ENCODE results near the gene GNG13.

The GNG13 gene

DNA sequence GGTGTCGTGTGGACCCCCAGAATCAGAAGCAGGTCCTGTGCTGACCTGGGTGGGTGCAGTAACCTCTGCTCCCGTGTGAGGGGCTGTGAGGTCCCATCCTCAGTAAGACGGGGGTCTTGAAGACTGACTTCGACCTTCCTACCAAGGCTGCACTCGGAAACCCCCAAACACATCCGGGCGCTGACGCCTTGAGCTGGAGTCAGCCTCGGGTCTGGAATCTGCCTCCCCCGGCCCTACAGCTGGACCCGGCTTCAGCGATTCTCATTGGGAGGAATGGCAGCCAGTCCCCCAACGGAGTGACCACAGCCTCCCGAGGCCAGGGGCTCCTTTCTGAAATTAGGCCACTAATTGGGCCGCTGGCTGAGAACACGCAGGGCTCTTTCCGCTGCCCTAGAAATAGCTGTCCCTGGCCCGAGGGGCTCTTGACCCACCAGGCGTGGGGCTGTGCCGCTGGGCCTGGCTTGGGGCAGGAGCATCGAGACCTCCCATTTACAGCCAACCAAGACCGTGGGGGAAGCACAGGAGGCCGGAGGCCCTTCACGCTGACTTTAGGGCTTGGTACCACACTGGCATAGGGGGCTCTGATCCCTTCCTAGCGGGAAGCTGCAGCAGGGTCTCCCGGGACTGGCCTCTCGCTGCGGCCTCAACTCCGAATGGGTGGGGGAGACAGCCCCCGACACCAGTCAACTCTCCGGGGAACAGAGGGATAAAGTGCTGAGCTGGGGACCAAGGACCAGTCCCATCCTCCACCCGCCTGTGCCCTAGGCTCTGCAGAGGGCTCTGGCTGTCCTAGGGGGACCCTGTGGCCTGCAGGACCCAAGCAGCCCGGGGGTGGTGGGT lies 2.6 kb upstream of the GNG13 start:
- CTCF ChIA-PET = interaction anchor here (0.5 to 1.2 kb wide), 3 partner anchors 18 to 303 kb away, joined by 3 to 4 read pairs (median 3); no protein-coding TSS in a partner anchor
- no peak overlapping the region for H3K4me3 ChIP-seq (ENCODE audit: low read depth, low read length)
- no peak for DNase-seq (ENCODE audit: low read depth, low spot score)
- POLR2A ChIA-PET = no interaction called here
- TF ChIP-seq, protein P1, sequence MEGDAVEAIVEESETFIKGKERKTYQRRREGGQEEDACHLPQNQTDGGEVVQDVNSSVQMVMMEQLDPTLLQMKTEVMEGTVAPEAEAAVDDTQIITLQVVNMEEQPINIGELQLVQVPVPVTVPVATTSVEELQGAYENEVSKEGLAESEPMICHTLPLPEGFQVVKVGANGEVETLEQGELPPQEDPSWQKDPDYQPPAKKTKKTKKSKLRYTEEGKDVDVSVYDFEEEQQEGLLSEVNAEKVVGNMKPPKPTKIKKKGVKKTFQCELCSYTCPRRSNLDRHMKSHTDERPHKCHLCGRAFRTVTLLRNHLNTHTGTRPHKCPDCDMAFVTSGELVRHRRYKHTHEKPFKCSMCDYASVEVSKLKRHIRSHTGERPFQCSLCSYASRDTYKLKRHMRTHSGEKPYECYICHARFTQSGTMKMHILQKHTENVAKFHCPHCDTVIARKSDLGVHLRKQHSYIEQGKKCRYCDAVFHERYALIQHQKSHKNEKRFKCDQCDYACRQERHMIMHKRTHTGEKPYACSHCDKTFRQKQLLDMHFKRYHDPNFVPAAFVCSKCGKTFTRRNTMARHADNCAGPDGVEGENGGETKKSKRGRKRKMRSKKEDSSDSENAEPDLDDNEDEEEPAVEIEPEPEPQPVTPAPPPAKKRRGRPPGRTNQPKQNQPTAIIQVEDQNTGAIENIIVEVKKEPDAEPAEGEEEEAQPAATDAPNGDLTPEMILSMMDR (IDR thresholded peaks at IDR 0.05; ENCODE audit: insufficient read depth, low read length, missing control alignments) = no peak

DNA sequence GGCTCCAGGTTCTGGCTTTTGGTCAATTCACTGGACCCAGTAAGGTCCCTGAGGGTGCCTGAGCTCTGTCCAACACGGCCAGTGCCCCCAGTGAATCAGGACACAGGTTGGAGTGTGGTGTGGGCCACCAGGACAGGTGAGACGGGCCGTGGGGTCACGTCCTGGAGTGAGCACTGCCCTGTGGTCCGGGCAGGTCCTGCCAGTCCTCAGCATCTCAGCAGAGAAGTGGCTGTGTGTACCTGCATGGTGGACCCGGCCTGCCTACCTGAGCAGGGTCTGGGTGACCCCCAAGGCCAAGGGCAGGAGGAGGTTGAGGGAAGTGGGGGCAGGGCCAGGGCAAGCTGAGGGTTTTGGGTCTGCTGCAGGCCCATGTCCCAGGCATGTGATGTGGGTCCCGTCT lies 1.9 kb upstream of the GNG13 start:
- no peak overlapping the region for H3K4me3 ChIP-seq (ENCODE audit: low read depth, low read length)
- POLR2A ChIA-PET = no interaction called here
- CTCF ChIA-PET = interaction anchor here (1.5 kb wide), 1 partner anchor 90 kb away, joined by 4 read pairs; no protein-coding TSS in a partner anchor
- TF ChIP-seq, protein P1 (IDR thresholded peaks at IDR 0.05; ENCODE audit: insufficient read depth, low read length, missing control alignments) = no peak
- no peak for DNase-seq (ENCODE audit: low read depth, low spot score)

DNA sequence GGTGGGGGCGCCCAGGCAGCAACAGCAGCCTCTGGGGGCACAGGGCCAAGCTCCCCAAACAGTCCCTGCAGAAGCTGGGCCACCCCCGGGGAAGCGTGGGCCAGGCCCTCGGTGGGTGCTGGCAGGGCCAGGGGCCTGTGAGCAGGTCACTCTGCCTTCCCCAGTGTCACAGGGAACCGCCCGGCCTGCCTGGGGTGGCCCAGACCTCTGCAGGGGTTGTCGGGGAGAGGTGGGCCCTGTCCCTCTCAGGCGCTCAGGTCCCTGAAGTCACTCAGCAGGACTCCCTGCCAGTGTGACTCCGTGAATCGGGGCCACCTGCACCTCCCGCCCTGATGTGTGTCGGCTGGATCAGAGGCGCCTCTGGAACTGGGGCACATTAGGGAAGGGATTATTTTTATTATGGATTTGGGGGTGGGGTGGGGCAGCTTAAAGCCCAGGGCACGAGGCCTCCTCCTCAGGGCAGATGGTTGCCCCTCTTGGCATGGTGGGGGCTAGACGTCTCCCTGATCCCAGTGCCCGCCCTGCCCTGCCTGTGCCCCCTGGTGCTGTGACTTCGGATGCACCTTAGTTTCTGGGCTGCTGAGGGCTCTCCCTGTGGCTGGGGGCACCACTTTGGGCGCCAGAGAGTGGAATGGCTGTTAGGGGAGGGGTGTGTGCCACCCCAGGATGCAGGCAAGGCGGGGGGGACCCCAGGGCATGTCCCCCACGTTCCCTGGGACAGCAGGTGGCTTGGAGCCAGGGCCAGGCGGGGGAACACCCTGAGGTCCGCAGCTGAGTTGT lies 1.2 kb upstream of the GNG13 start:
- DNase-seq (ENCODE audit: low read depth, low spot score) = no peak
- H3K4me3 ChIP-seq (ENCODE audit: low read depth, low read length) = no peak overlapping the region
- TF ChIP-seq, protein P1 (IDR thresholded peaks at IDR 0.05; ENCODE audit: insufficient read depth, low read length, missing control alignments) = no peak
- ChIA-PET POLR2A (no interaction called here), CTCF (interaction anchor here (1.5 kb wide), 1 partner anchor 90 kb away, joined by 4 read pairs; no protein-coding TSS in a partner anchor)

DNA sequence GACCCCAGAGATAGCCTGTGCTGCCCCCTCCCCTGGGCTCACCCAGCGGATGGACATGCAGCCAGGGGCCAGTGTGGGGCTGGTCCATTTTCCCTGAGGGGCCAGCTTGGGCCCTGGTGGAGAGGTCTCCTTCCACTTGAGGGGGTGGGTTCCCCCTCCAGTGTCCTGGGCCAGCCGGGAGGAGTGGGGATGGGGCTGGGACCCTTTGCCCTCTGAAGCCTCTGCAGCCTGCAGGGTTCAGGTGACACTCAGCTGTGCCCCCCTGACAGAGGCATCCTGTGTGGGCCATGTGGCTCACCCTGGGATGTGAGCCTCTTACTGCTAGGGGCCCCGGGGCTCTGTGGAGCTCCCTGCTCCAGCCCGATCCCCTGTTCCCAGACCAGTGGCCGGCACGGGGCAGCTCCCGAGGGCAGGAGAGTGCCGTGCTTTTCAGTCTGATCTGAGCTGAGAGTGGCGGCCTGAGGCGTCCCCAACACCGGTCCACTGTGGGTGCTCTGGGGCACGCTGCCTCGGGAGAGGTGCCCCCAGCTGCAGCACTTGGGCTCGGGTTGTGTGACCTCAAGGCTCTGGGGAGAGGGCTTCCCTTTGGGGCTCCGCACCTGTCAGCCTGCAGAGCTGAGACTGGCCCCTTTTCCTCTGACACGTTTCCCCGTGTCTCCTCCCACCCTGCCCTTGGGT lies 439 bp upstream of the GNG13 start:
- POLR2A ChIA-PET = no interaction called here
- H3K4me3 ChIP-seq (ENCODE audit: low read depth, low read length) = no peak overlapping the region
- CTCF ChIA-PET = interaction anchor here (1.5 kb wide), 1 partner anchor 89 kb away, joined by 4 read pairs; no protein-coding TSS in a partner anchor
- TF ChIP-seq, protein P1 (IDR thresholded peaks at IDR 0.05; ENCODE audit: insufficient read depth, low read length, missing control alignments) = no peak
- no peak for DNase-seq (ENCODE audit: low read depth, low spot score)

DNA sequence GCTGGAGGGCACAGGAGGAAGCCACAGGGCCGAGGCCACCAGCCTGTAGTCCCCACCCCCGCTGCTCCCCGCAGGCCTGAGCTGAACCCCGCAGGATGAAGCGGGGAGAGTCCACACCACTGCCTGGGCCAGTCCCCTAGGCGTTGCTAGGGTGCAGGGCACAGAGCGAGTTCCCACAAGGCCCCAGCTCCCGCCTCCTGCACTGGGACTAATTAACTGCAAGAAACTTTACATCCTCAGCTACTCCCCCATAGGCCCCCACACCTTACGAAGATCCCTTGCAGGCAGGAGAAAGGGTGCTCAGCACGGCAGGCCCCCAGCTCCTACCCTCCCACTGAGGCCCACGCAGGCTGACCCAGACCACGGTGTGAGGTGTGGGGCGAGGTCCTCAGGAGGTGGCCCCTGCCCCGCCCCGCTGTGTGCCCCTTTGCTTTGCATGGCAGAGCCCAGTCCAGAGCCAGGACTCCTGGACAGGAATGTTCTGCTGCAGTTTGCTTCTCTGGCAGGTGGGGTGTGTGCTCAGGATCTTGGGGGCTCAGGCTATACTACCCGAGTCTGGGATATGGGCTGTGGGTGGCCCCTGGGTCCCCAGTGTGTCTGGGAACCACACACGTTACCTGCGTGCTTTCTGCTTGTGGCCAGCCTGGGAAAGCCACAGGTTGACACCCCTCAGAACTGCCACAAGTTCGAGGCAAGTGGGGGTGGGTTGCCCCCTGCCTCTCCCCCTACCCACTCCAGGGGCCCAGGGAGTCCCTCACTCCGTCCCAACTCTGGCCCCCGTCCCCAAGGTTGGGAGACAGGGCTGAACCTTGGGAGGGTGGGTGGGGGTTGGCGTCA lies 1.2 kb downstream of the GNG13 start:
- H3K4me3 ChIP-seq (ENCODE audit: low read depth, low read length) = no peak overlapping the region
- no peak for DNase-seq (ENCODE audit: low read depth, low spot score)
- TF ChIP-seq, protein P1 (IDR thresholded peaks at IDR 0.05; ENCODE audit: insufficient read depth, low read length, missing control alignments) = no peak
- POLR2A ChIA-PET = no interaction called here
- CTCF ChIA-PET = no interaction called here
